Panc1 (cell line): ENCODE results near the gene ZNF883. TPM values are rescaled to one million over a fixed set of nuclear protein-coding genes. Genes with fewer than 3 reads are reported as not detected.

Experiments used
- ATAC-seq: fragments of 200-7000 bp; cut with Tn5 transposase; 2 replicates; pipeline ENCODE4 v1.9.1; 2020; ENCODE audit warnings: mild to moderate bottlenecking, moderate library complexity
- BruUV-seq: library from RNA; stranded (reverse); fragments of 400-500 nt; replicated peaks from 2 replicates; lab custom pipeline; 2021; lab: Mats Ljungman, UMichigan
- CTCF ChIA-PET: fragments of 300-600 bp; sonication (Branson Sonifier 250); formaldehyde crosslinking; loops from one replicate; lab custom pipeline; 2022; ENCODE audit warnings: antibody characterized with exemption; lab: Charles Lee
- POLR2A ChIA-PET: fragments of 300-600 bp; sonication (Branson Sonifier 250); formaldehyde crosslinking; loops from one replicate; lab custom pipeline; 2022; ENCODE audit warnings: antibody characterized with exemption; lab: Charles Lee
- DNase-seq: peaks from one replicate; pipeline ENCODE4 v3.0.0-alpha.2; 2010; ENCODE audit warnings: low read depth, low spot score
- H3K27ac ChIP-seq: 2 replicates; pipeline ENCODE4 v1.5.1; 2011; ENCODE audit warnings: mild to moderate bottlenecking, low read length, inconsistent platforms
- H3K27me3 ChIP-seq: fragments of 200-500 bp; sonication (Bioruptor generic); 2 replicates; pipeline ENCODE4 v1.6.0; 2014; ENCODE audit warnings: low read length, inconsistent platforms; ENCODE audit not compliant: control insufficient read depth, insufficient read depth
- H3K36me3 ChIP-seq: fragments of 200-500 bp; sonication (Bioruptor generic); 2 replicates; pipeline ENCODE4 v1.5.1; 2014; ENCODE audit warnings: inconsistent platforms, mild to moderate bottlenecking, low read length, moderate library complexity; ENCODE audit not compliant: control insufficient read depth, insufficient read depth
- H3K4me1 ChIP-seq: 2 replicates; pipeline ENCODE4 v1.5.1; 2011; ENCODE audit warnings: inconsistent platforms, mild to moderate bottlenecking, low read length, moderate library complexity; ENCODE audit not compliant: control insufficient read depth, insufficient read depth
- H3K4me3 ChIP-seq, 2 experiments: 2 replicates each; pipeline ENCODE4 v1.5.1; 2011 to 2012; ENCODE audit warnings: low read depth in 2 of 2, low read length in 2 of 2, mild to moderate bottlenecking in 2 of 2, inconsistent platforms in 1 of 2, moderate library complexity in 1 of 2
- H3K9me3 ChIP-seq: fragments of 200-500 bp; sonication (Bioruptor generic); 2 replicates; pipeline ENCODE4 v1.5.1; 2014; ENCODE audit warnings: low read depth, mild to moderate bottlenecking, inconsistent platforms, low read length, moderate library complexity; ENCODE audit not compliant: control insufficient read depth, insufficient read depth
- CTCF ChIP-seq: fragments of 450-650 bp; IDR thresholded peaks from 2 replicates; pipeline ENCODE4 v1.5.1; 2017; ENCODE audit warnings: mild to moderate bottlenecking
- POLR2AphosphoS5 ChIP-seq: IDR thresholded peaks from 2 replicates; pipeline ENCODE4 v1.6.1; 2012; ENCODE audit warnings: mild to moderate bottlenecking, low read depth, low read length, moderate library complexity
- REST ChIP-seq, 2 experiments: IDR thresholded peaks; 2 replicates each; pipeline ENCODE4 v1.6.1; 2011 to 2012; ENCODE audit warnings: low read depth in 2 of 2, control low read depth in 1 of 2, low read length in 1 of 2, mild to moderate bottlenecking in 1 of 2, moderate library complexity in 1 of 2; ENCODE audit not compliant: insufficient read depth in 1 of 2
- SIN3A ChIP-seq: IDR thresholded peaks from 2 replicates; pipeline ENCODE4 v1.6.1; 2012; ENCODE audit warnings: low read depth, mild to moderate bottlenecking, low read length, moderate library complexity, borderline replicate concordance; ENCODE audit not compliant: insufficient read depth
- TCF7L2 ChIP-seq: IDR thresholded peaks from 2 replicates; pipeline ENCODE4 v1.6.1; 2011; ENCODE audit warnings: mild to moderate bottlenecking, low read depth, low read length, inconsistent platforms
- in situ Hi-C: cut with HindIII; loops from 2 replicates; pipeline ENCODE4 v1.10.0; 2016; ENCODE audit warnings: low sequenced_read_pairs, low pct_unique_long_range_greater_than_20kb
- intact Hi-C: fragments of 100-400 bp; cut with micrococcal nuclease; formaldehyde crosslinking; loops from one replicate; pipeline ENCODE4 v1.10.0; 2022; ENCODE audit not compliant: unreplicated experiment
- total RNA-seq: library from RNA; stranded (reverse); gene quantifications from one replicate; pipeline ENCODE4 v1.2.1, GENCODE V29; 2021; ENCODE audit not compliant: unreplicated experiment

ZNF883 gene
- total RNA-seq, 1 experiment from 2014 or later, result not detected

GRCh38 chr9:113005777-113006176, 6.2 kb downstream of the ZNF883 start:
- DNase-seq (no peak), ATAC-seq (no peak)
- H3K9me3 ChIP-seq, result no peaks in the 10 kb centered on the region; the same call in 1 of the 2 replicates
- H3K27ac ChIP-seq, result no peak overlapping the region
- no peaks in the 10 kb centered on the region for H3K36me3 ChIP-seq
- intact Hi-C loops, result no loop called here
- no peaks in the 10 kb centered on the region for H3K4me1 ChIP-seq
- ChIA-PET POLR2A (no interaction called here), CTCF (no interaction called here)
- BruUV-seq, result no TSS peak
- no peak overlapping the region for H3K4me3 ChIP-seq
- no peaks in the 10 kb centered on the region for H3K27me3 ChIP-seq
- TF ChIP-seq POLR2AphosphoS5 (no peak), TCF7L2 (no peak), CTCF (no peak), SIN3A (no peak), REST (IDR thresholded peaks at IDR 0.05; ENCODE audit: insufficient read depth in 1 of 2, low read depth in 2 of 2, low read length in 1 of 2) (no peak)
- in situ Hi-C loops, result no loop called here

- no peak for TF ChIP-seq TCF7L2
- TF ChIP-seq POLR2AphosphoS5, result no peak
- TF ChIP-seq CTCF, result no peak
- no peak for TF ChIP-seq SIN3A
Observed at GRCh38 chr9:112997236-112997941, 14.6 kb downstream of the ZNF883 start.

More at GRCh38 chr9:112997236-112997941, 14.6 kb downstream of the ZNF883 start:
- Histone ChIP-seq H3K9me3 (peaks cover 14% of the 10 kb centered on the region; the same call in 1 of the 2 replicates), H3K4me3 (no peak overlapping the region), H3K36me3 (no peaks in the 10 kb centered on the region), H3K27ac (no peak overlapping the region), H3K4me1 (no peaks in the 10 kb centered on the region), H3K27me3 (no peaks in the 10 kb centered on the region)
- no peak for ATAC-seq
- no TSS peak for BruUV-seq
- no peak for DNase-seq
- POLR2A ChIA-PET, result no interaction called here
- CTCF ChIA-PET, result no interaction called here
- intact Hi-C loops (no loop called here), in situ Hi-C loops (no loop called here)
